ENCODE measurements around the gene NAPA. TPM values are rescaled to one million over a fixed set of nuclear protein-coding genes. Genes with fewer than 3 reads are reported as not detected.

NAPA gene
- total RNA-seq, 5 donors from 2014 or later (not counting 1 experiment from before 2014, with no cell fraction given), result 81.1 to 119 (median 86.7) TPM

GRCh38 chr19:47494211-47494547 lies 20.7 kb downstream of the NAPA start:
- no peak for DNase-seq
- ChIA-PET CTCF (interaction anchor here in 1 of 2 donors (0.9 kb wide), 1 partner anchor 11 kb away, joined by 4 read pairs; no protein-coding TSS in a partner anchor), POLR2A (no interaction called here)
- H3K27me3 ChIP-seq (replicated peaks in 1 of 2; ENCODE audit: control insufficient read depth in 2 of 2, extremely low read depth in 1 of 2, insufficient read depth in 2 of 2, low read length in 1 of 2), result no peaks in the 10 kb centered on the region
- no peak overlapping the region for H3K4me3 Mint-ChIP-seq
- peaks cover 0 to 4% of the 10 kb centered on the region in 2 experiments for H3K4me1 ChIP-seq (ENCODE audit: control insufficient read depth in 1 of 2, extremely low read depth in 1 of 2, insufficient read depth in 2 of 2, low read length in 2 of 2)
- H3K4me1 Mint-ChIP-seq, result peaks cover 2 to 10% (median 5%) of the 10 kb centered on the region in 3 donors
- no peak overlapping the region for H3K27ac Mint-ChIP-seq
- peaks cover 17% of the 10 kb centered on the region for H3K36me3 Mint-ChIP-seq
- 100% methylated on average over 2 of the region's 5 CpGs for WGBS (ENCODE audit: insufficient coverage)
- no peak overlapping the region for H3K4me3 ChIP-seq (ENCODE audit: control insufficient read depth in 1 of 2, extremely low read depth in 1 of 2, low read length in 1 of 2)
- H3K9me3 ChIP-seq, result no peaks in the 10 kb centered on the region
- peaks cover 14 to 74% of the 10 kb centered on the region in 2 donors for H3K36me3 ChIP-seq (ENCODE audit: control insufficient read depth in 2 of 2, extremely low read depth in 1 of 2, insufficient read depth in 1 of 2, low read length in 1 of 2)
- no peaks in the 10 kb centered on the region for H3K27me3 Mint-ChIP-seq
- H3K9me3 Mint-ChIP-seq, result no peaks in the 10 kb centered on the region
- H3K27ac ChIP-seq (ENCODE audit: low read length), result no peak overlapping the region
- no peak for ATAC-seq (replicated peaks in 1 of 4)

DNA sequence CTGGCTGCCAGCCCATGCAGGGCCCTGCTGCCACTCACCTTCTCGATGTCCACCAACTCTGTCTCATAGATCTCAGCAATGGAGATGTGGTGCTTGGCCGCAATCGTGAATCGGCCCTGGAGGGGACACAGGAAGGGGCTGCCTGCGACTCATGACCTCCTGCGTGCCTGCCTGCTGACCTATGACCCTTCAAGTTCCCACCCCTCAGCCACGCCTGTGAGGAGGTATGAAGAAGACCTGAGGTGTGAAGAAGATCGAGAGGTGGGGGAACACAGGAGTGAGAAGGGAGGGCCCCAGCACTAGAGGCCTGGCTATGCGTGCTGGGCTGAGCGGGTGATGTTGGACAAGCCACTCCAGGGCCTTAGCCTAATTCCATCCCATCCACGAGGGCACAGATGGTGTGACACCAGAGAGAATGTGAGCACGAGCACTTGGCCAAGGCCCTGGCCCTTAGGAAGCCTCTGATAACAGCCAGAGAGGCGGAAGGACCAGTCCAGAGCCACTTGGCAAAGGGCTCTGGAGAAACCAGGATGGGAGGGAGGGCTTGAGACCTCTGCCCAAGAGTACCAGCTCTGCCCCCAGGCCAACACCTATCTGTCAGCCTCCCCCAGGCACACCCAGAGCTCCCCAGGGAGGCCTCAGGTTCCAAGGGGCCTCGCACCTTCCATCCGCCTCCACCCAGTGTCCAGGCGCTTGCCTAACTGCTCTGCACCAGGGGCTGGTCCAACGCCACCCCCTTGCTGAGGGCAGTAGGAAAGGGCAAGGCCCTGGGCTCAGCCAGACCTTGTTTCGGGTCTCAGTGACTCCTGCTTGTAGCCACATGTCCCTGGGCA lies 21.3 kb downstream of the NAPA start:
- Mint-ChIP-seq H3K4me1 (peaks cover 2 to 8% (median 5%) of the 10 kb centered on the region in 3 donors), H3K9me3 (no peaks in the 10 kb centered on the region), H3K36me3 (peaks cover 13% of the 10 kb centered on the region), H3K4me3 (no peak overlapping the region), H3K27me3 (no peaks in the 10 kb centered on the region), H3K27ac (peak overlapping the region in 1 of 2 donors; percentile 22)
- DNase-seq (no peak), ATAC-seq (replicated peaks in 1 of 4) (no peak)
- Histone ChIP-seq H3K4me1 (ENCODE audit: control insufficient read depth in 1 of 2, extremely low read depth in 1 of 2, insufficient read depth in 2 of 2, low read length in 2 of 2) (peaks cover 0 to 4% of the 10 kb centered on the region in 2 experiments), H3K9me3 (no peaks in the 10 kb centered on the region), H3K4me3 (ENCODE audit: control insufficient read depth in 1 of 2, extremely low read depth in 1 of 2, low read length in 1 of 2) (no peak overlapping the region), H3K27me3 (replicated peaks in 1 of 2; ENCODE audit: control insufficient read depth in 2 of 2, extremely low read depth in 1 of 2, insufficient read depth in 2 of 2, low read length in 1 of 2) (no peaks in the 10 kb centered on the region), H3K36me3 (ENCODE audit: control insufficient read depth in 2 of 2, extremely low read depth in 1 of 2, insufficient read depth in 1 of 2, low read length in 1 of 2) (peaks cover 15 to 72% of the 10 kb centered on the region in 2 donors), H3K27ac (ENCODE audit: low read length) (no peak overlapping the region)
- CTCF ChIA-PET, result no interaction called here
- 95% methylated on average over 9 of the region's 18 CpGs for WGBS (ENCODE audit: insufficient coverage)
- POLR2A ChIA-PET, result no interaction called here

DNA sequence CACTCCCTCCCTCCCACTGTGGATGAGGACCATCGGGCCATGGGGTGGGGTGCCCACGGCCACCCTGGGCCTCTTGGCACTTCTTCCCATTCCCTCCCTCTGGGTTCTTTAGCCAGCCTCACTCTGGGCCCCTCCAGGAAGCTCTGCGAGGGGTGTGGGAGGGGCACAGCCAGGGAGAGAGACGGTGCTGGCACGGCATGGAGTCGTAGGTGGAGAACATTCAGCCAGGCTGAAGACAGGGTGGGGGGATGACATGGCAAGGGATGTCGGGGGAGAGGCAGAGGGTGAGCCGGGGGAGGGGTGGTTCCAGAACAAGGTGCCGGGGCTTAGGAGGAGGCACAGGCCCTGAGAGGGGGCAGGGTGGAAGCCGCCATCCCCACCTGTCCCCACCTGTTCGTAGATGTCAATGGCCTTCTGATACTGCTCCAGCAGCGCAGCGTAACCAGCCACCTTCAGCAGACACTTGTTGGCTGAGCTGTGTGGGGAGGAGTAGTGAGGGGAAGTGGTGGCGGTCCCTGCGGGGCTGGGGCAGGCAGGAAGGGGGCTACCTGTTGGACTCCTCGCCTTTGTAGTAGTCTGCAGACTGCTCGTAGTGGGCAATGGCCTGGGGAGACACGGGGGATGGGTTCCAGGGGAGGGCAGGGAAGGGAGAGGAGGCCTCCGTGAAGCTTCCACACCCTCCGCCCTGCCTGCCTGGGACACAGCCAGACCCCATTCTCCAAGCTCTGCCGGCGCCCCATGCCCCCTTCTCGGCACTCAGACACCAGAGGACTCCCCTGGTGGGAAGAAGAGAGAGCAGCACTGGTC lies 22.1 kb downstream of the NAPA start:
- H3K27me3 ChIP-seq (replicated peaks in 1 of 2; ENCODE audit: control insufficient read depth in 2 of 2, extremely low read depth in 1 of 2, insufficient read depth in 2 of 2, low read length in 1 of 2), result no peaks in the 10 kb centered on the region
- H3K36me3 ChIP-seq (ENCODE audit: control insufficient read depth in 2 of 2, extremely low read depth in 1 of 2, insufficient read depth in 1 of 2, low read length in 1 of 2), result peaks cover 17 to 66% of the 10 kb centered on the region in 2 donors
- peaks cover 0 to 7% of the 10 kb centered on the region in 2 experiments for H3K4me1 ChIP-seq (ENCODE audit: control insufficient read depth in 1 of 2, extremely low read depth in 1 of 2, insufficient read depth in 2 of 2, low read length in 2 of 2)
- Mint-ChIP-seq H3K36me3 (peaks cover 13% of the 10 kb centered on the region), H3K27me3 (no peaks in the 10 kb centered on the region), H3K9me3 (no peaks in the 10 kb centered on the region), H3K27ac (peak overlapping the region in 1 of 2 donors; percentile 48), H3K4me1 (peaks cover 2 to 8% (median 8%) of the 10 kb centered on the region in 3 donors), H3K4me3 (no peak overlapping the region)
- WGBS (ENCODE audit: insufficient coverage), result 66% methylated on average over 18 of the region's 23 CpGs
- ATAC-seq (replicated peaks in 1 of 4) (peak in 1 of 4 experiments; percentile 8), DNase-seq (no peak)
- H3K4me3 ChIP-seq (ENCODE audit: control insufficient read depth in 1 of 2, extremely low read depth in 1 of 2, low read length in 1 of 2), result no peak overlapping the region
- POLR2A ChIA-PET, result no interaction called here
- CTCF ChIA-PET, result no interaction called here
- no peaks in the 10 kb centered on the region for H3K9me3 ChIP-seq
- H3K27ac ChIP-seq (ENCODE audit: low read length), result no peak overlapping the region

GRCh38 chr19:47492137-47492533 lies 22.7 kb downstream of the NAPA start:
- H3K36me3 ChIP-seq (ENCODE audit: control insufficient read depth in 2 of 2, extremely low read depth in 1 of 2, insufficient read depth in 1 of 2, low read length in 1 of 2), result peaks cover 12 to 60% of the 10 kb centered on the region in 2 donors
- Mint-ChIP-seq H3K36me3 (peaks cover 13% of the 10 kb centered on the region), H3K27me3 (no peaks in the 10 kb centered on the region), H3K4me3 (no peak overlapping the region), H3K9me3 (no peaks in the 10 kb centered on the region), H3K27ac (no peak overlapping the region), H3K4me1 (peaks cover 5 to 14% (median 13%) of the 10 kb centered on the region in 3 donors)
- no peak for DNase-seq
- H3K4me3 ChIP-seq (ENCODE audit: control insufficient read depth in 1 of 2, extremely low read depth in 1 of 2, low read length in 1 of 2), result no peak overlapping the region
- WGBS (ENCODE audit: insufficient coverage), result 93% methylated on average over 13 of the region's 14 CpGs
- H3K4me1 ChIP-seq (ENCODE audit: control insufficient read depth in 1 of 2, extremely low read depth in 1 of 2, insufficient read depth in 2 of 2, low read length in 2 of 2), result peaks cover 0 to 13% of the 10 kb centered on the region in 2 experiments
- POLR2A ChIA-PET, result no interaction called here
- no peaks in the 10 kb centered on the region for H3K27me3 ChIP-seq (replicated peaks in 1 of 2; ENCODE audit: control insufficient read depth in 2 of 2, extremely low read depth in 1 of 2, insufficient read depth in 2 of 2, low read length in 1 of 2)
- CTCF ChIA-PET, result no interaction called here
- no peaks in the 10 kb centered on the region for H3K9me3 ChIP-seq
- H3K27ac ChIP-seq (ENCODE audit: low read length), result no peak overlapping the region
- ATAC-seq (replicated peaks in 1 of 4), result peak in 1 of 4 experiments; percentile 6

- CTCF ChIA-PET, result interaction anchor here in 1 of 2 donors (0.5 kb wide), 1 partner anchor 291 kb away, joined by 3 read pairs; no protein-coding TSS in a partner anchor
- peaks cover 12 to 56% of the 10 kb centered on the region in 2 donors for H3K36me3 ChIP-seq (ENCODE audit: control insufficient read depth in 2 of 2, extremely low read depth in 1 of 2, insufficient read depth in 1 of 2, low read length in 1 of 2)
- no peak overlapping the region for H3K4me3 ChIP-seq (ENCODE audit: control insufficient read depth in 1 of 2, extremely low read depth in 1 of 2, low read length in 1 of 2)
- H3K27ac ChIP-seq (ENCODE audit: low read length), result no peak overlapping the region
- DNase-seq (no peak), ATAC-seq (replicated peaks in 1 of 4) (no peak)
- no peaks in the 10 kb centered on the region for H3K27me3 ChIP-seq (replicated peaks in 1 of 2; ENCODE audit: control insufficient read depth in 2 of 2, extremely low read depth in 1 of 2, insufficient read depth in 2 of 2, low read length in 1 of 2)
- Mint-ChIP-seq H3K9me3 (no peaks in the 10 kb centered on the region), H3K4me1 (peaks cover 8 to 20% (median 16%) of the 10 kb centered on the region in 3 donors), H3K36me3 (peaks cover 13% of the 10 kb centered on the region), H3K4me3 (no peak overlapping the region), H3K27ac (peak overlapping the region in 1 of 2 donors; percentile 44), H3K27me3 (no peaks in the 10 kb centered on the region)
- WGBS (ENCODE audit: insufficient coverage), result 91% methylated on average over 12 of the region's 22 CpGs
- H3K9me3 ChIP-seq, result no peaks in the 10 kb centered on the region
- POLR2A ChIA-PET, result no interaction called here
- H3K4me1 ChIP-seq (ENCODE audit: control insufficient read depth in 1 of 2, extremely low read depth in 1 of 2, insufficient read depth in 2 of 2, low read length in 2 of 2), result peaks cover 2 to 19% of the 10 kb centered on the region in 2 experiments
Measured at GRCh38 chr19:47491358-47492136, 23.3 kb downstream of the NAPA start.

DNA sequence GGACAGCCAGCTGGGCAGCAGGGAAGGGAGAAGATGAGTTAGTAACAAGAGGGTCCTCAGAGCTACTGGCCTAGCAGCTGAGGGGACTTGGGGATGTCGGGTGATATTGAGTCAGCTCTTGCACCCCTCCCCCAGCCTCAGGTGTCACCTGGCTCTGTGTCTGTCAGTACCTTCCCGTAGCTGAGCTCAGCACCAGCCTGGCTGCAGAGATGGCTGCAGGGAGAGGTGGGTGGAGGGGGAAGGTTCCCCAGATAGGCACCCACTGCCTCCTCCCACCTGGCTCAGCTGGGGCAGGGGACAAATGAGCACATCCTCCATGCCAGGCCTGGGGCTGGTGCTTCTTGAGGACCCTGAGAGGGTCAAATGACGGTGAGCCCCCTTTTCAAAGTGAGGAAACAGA lies 24.0 kb downstream of the NAPA start:
- DNase-seq, result no peak
- H3K9me3 Mint-ChIP-seq, result no peaks in the 10 kb centered on the region

More for the DNA sequence above, 24.0 kb downstream of the NAPA start:
- Histone ChIP-seq H3K36me3 (ENCODE audit: control insufficient read depth in 2 of 2, extremely low read depth in 1 of 2, insufficient read depth in 1 of 2, low read length in 1 of 2) (peaks cover 12 to 51% of the 10 kb centered on the region in 2 donors), H3K9me3 (no peaks in the 10 kb centered on the region), H3K4me3 (ENCODE audit: control insufficient read depth in 1 of 2, extremely low read depth in 1 of 2, low read length in 1 of 2) (no peak overlapping the region), H3K27me3 (replicated peaks in 1 of 2; ENCODE audit: control insufficient read depth in 2 of 2, extremely low read depth in 1 of 2, insufficient read depth in 2 of 2, low read length in 1 of 2) (no peaks in the 10 kb centered on the region), H3K4me1 (ENCODE audit: control insufficient read depth in 1 of 2, extremely low read depth in 1 of 2, insufficient read depth in 2 of 2, low read length in 2 of 2) (peaks cover 4 to 22% of the 10 kb centered on the region in 2 experiments), H3K27ac (ENCODE audit: low read length) (no peak overlapping the region)
- ATAC-seq (replicated peaks in 1 of 4), result no peak
- no peak overlapping the region for H3K4me3 Mint-ChIP-seq
- H3K36me3 Mint-ChIP-seq, result peaks cover 10% of the 10 kb centered on the region
- POLR2A ChIA-PET, result no interaction called here
- H3K27ac Mint-ChIP-seq, result peak overlapping the region in 1 of 2 donors; percentile 44
- peaks cover 11 to 25% (median 15%) of the 10 kb centered on the region in 3 donors for H3K4me1 Mint-ChIP-seq
- no peaks in the 10 kb centered on the region for H3K27me3 Mint-ChIP-seq
- CTCF ChIA-PET, result interaction anchor here in 1 of 2 donors (0.5 to 0.6 kb wide), 2 partner anchors 56 to 292 kb away, joined by 3 to 5 read pairs; no protein-coding TSS in a partner anchor
- 88% methylated on average over 1 of the region's 3 CpGs for WGBS (ENCODE audit: insufficient coverage)

All from T-cell (primary cell).